Activated naive CD4-positive, alpha-beta T cell treated with anti-CD3 and anti-CD28 coated beads, Interleukin-2, amount 50 U/mL, for 16 hours (primary cell): ENCODE measurements around the gene RFTN1.
A peak's percentile ranks its signal among the peaks of the same experiment; 100 is the strongest.

Experiments used
- DNase-seq: peaks from one replicate; pipeline ENCODE4 v3.0.0-alpha.2; 2020

The RFTN1 gene

DNA sequence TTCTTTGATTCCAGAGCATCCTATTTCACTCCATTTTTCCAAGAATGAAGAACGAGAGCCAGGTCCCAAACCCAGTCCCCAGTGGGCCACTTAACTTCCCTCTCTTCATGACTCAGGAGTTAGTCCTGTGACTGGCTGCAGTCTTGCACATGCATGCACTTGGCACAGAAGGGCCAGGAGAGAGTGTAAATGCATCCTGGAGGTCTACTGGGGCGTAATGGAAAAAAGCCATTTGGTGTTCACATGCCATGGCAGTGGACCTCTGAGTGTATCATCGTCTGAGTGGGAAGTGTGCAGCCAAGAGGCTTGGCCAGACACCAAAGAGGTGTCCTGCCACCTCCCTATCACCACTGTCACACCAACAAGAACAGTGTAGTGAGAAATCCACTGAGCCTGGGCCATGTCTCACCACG is 15.1 kb upstream of the RFTN1 start:
- no peak for DNase-seq

DNA sequence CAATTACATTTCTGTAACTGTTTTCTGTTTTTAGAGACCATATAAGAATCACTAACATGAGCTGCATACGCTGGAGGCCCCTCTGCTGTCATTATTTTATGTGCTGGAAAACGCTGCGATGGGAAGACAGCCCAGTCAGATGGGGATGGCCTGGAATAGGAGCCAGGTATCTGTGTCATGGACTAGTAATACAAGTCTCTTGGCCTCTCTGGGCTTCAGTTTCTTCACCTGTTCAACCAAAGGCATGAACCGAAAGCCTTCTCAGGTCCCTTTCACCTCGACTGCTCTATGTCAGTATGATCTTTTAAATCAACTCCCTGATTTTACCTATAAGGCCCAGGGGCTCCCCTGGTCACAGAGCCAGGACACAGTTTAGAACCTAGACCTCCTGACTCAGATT is 14.6 kb upstream of the RFTN1 start:
- DNase-seq: no peak

DNA sequence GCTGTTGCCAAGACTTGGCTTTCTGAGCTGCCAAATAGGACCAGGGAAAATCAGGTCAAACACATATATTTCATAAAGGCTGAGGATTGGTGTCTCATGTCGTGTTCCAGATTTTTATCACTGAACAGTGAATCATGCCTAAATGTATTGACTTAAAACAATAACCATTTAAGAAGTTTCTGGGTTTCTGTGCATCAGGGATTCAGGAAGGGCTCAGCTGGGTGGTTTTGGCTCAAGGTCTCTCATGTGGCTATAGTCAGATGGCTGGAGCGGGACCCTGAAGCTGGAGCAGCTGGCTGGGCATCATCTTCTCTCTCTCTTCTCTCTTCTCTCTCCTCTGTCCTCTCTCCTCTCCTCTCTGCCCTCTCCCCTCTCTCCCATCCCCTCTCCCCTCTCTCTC is 10.7 kb upstream of the RFTN1 start:
- DNase-seq: no peak

DNA sequence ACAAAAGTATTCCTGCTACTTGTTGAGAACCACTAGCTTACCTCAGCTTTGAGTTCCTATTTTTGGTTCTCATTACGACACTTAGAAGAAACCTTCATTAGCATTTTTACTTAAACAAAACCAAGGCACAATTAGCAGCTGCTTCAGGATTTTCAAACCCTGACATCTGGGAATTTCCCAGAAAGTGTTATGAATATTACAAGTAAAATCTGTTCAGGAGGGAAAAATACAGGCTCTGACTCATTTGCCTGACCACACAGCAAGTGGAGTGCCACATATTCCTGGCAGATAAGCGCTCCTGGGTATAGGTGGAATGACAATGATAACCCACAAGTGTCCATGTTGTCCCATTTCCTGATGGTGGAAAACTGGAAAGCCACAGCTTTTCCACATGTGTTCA is 10.3 kb upstream of the RFTN1 start:
- no peak for DNase-seq

DNA sequence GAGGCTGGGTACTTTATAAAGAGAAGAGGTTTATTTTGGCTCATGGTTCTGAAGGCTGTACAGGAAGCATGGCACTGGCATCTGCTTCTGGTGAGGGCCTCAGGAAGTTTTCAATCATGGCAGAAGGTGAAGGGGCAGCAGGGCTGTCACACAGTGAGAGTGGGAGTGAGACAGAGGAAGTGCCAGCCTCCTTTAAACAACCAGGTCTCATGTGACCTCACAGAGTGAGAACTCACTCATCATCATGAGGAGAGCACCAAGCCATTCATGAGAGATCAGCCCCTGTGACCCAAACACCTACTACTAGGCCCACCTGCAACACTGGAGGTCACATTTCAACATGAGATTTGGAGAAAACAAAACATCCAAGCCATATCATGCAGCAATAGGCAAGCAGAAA is 9.3 kb upstream of the RFTN1 start:
- no peak for DNase-seq

DNA sequence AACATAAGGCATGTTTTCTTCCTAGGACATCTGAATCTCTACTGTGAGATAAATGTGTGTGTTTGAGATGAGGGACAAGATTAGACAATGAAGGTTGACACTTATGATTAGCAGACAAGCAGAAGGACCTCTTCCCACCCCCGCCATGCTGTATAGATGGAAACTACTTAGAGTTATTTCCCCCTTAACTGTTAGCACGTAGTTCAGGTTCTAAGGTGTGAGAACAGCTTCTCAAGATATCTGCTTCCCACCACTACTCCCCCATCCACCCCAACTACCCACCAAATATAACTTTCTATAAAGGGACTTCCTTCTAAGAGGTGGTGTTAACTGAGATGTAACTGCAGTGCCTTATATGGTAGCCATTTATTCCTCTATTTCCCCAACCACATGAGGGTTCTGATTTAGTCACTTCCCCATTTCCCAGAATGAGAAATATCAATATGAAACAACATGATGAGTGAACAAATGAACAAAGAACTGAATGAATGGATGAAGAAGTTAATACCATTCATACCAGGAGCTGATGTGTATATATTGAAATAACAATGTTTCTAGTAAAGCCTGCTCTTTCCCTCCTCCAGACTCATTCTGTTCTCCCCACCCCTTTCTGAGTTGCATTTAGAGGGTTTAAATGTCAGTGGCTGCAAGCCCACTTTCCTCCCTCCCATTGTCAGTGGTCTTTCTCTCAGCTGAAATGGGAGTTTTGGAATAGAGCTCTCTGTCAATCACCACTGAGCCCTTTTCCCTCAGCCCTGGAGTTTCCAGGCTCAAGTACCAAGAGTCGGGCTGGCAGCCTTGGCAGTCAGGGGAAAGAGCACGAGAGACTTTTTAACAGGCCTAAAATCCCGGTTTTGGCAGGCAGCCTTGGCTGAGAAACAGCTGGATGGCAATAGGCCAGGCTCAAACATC is 7.7 kb upstream of the RFTN1 start:
- no peak for DNase-seq

DNA sequence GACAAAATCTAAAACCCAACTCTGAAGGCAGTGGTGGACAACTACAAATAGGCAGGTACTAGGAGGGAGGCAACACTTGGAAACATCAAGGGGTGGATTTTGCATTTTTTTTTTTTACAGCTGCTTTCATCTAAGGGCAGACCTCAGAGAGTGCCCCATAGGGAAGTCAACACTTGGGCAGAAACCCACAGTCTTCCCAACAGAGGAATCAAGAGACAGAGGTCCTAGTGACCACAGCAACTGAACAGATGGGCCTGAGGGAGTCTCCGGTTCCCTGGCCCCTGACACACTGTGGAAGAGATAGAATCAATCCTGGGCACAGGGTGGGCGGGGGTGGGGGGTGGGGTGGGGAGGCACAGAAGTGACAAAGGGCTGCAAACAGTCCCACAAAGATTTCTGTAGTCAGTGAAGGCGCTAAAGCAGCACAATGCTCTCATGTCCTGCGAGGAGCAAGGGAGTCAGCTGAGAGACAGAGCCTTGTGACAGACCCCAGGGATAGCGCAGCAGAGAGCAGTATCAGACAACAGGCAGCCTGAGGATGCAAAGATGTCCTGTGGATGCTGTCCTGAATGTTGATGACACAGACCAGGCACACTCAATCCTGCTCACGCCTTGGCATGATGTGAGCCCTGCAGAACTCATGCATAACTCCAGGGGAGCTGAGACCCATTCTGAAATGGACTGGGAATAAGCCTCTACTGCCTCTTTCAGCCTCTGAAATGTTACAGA is 6.9 kb upstream of the RFTN1 start:
- DNase-seq: no peak

DNA sequence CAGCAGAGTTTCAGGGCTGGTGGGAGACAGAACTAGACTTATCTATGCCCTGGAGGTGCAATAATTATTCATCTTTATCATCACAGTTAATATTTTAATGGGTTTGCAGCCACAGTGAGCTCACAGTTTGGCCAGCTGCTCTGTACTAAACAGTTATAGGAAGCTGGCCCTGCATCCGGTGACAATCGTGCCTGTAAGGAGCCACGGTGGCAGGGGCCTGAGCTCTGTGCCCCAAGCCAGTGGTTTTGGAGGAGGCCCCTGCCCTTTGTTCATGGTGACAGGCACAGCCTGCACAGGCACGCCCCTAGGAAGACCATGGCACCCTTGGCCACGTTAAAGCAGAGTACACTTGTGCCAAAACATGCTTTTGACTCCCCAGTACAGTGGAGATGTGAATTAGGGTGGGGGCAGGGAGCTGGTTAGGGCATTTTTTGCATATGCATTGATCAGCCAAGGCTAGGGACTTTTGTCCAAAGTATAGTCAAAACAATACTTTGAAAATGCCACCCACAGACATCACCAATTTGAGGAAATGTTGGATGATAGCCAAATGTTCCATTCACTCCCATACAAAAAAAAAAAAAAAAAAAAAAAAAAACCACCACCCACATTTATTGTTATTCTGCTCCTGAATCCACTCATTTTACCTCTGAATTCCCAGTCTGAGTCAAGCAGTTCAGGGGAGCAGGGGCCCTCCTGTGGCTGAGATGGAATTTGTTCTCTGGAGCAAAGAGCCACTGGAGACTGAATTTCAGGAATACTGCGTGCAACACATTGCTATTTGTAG is 3.4 kb upstream of the RFTN1 start:
- no peak for DNase-seq

DNA sequence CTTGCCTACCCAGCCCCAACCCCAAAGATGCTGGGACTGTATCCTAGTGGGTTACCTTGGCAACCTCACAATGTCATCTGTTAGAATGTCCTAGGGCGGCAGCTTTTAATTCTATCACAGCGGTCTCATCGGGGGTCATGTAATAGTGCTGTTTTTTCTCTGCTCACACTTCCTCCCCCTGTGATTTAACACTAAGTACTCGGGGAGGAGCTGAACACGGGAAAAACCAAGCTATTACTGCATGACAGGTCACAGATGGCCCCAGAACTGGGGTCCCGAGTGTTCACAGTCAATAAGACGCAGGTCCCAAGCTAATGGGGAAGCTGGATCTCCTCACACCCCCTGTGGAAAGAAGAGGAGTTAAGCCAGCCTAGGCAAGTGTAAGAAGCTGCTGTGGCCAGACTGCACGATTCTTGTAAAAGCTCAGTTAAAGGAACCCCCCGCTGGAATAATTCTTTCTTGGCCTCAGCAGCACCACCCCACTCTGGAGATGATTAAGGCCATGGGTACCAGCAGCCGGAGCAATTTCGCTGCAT is 2.5 kb upstream of the RFTN1 start:
- DNase-seq: no peak

DNA sequence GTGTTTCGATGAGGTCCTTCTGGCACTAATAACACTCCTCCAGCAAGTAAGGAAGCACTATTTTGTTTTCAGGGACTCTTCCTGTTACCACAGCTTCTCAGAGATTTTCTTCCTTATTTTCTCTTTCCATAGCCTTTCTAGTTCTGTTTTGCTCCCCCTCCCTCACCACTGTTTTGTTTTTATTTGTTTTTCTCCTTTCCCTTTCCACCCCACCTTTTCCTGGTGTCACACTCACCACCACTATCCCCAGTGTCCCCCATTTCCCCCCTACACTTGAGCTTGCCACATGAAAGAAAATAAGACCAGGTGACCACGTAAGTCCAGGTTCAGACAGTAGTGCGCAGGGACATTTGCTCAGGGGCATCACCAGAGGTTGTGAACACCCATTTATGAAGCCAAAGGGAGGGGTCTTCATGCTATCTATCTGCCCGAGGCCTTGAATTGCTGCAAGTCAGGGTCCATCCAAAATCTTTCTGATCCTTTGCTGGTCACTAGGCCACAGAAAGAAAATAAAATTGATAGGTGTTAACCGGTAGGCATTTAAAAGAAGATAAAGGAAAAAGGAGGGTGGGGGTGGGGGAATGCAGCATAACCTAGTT is 1.4 kb upstream of the RFTN1 start:
- DNase-seq: no peak

DNA sequence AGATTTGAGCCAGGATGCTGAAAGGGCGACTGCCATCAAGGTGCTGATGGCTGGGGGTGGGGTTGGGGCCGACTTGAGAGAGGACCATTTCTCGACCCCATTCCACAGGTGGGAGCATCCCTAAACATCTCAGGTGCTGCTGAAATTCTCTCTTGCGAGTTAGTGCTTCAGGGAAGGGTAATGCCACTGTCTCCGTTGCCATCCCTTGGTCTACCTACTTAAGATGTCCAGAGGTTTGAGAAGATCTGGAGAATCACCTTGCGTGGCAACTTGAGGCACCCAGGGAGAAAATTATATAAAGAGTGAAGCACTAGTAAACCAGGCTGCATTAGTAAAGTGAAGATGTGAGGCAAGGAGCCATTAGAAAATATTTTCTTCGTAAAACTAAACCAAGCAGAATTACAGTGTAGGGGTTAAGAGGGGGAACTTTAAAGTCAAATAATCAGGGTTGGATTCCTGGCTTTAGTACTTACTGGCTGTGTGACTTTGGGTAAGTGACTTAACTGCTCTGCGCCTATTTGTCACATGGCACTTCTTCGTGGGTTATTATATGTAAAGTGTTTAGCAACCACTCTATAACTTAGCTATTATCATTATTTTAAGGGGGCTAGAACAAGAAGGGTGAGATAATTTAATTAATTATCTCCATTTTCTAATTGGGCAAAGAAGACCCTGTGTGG is 662 bp upstream of the RFTN1 start:
- DNase-seq: no peak

DNA sequence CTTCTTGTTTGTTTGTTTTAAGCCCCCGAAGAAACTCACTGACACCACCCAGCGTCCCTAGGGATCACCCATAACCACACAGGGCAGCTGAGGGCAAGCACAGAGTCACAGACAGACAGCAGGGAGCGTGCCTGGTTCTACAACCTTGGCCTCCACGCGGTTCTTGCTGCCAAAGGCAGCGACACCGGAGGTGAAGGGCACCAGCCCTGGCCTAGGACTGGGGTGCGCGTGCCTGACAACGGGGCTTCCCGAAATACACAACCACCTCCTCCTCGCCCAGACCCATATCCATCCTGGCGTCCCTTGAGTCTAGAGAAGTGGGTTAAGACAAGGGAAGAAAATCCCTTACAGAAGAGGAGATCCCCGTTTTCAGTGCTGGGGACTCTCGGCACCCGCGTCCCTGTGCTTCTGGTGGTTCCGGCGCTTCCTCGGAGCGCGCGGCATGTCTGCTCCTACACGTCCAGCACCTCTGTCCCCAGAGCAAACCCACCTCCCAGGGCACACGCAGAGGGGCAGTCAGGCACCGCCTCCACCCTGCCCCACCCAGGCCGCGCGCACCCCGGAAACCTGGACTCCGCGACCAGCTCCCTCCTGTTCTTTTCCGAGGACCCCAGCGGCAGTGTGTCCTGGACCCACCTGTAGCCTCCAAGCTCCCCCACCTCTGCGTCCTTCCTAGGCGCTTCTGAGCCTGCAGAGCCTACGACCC is 911 bp downstream of the RFTN1 start:
- DNase-seq: peak; percentile 59

DNA sequence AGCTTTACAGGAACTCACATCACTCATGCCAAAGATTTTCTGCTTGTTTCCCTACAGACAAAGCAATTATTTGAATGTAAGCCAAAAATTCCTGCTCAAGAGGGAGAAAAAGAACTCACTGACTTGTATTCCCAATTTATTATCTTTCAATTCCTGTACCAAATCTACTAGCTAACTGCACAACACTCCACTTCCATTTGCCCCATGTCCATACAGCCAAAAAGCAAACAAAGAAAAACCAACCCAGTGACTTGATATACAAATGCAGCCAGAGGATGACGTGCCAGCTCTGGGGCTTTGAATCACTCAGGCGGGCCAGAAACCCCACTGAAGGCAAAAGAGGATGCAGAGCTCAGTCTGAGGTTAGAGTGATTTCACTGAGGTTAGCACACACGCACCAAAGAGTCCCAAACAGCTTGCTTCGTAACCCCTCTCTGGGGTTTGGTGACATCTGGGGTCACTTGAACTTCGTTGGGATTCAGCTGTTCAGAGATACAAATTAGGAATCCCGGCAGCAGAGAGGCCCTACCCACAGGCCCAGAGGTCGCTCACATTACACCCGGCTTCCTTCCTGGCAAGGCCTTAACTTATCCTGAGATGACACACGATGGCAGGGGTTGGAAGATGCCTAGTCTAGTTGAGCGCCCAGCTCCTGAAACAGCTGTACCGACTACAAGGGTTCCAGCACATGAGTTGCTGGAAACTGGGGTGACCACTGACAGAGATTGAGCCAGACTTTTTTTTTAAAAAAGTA is 1.6 kb downstream of the RFTN1 start:
- peak; percentile 76 for DNase-seq

DNA sequence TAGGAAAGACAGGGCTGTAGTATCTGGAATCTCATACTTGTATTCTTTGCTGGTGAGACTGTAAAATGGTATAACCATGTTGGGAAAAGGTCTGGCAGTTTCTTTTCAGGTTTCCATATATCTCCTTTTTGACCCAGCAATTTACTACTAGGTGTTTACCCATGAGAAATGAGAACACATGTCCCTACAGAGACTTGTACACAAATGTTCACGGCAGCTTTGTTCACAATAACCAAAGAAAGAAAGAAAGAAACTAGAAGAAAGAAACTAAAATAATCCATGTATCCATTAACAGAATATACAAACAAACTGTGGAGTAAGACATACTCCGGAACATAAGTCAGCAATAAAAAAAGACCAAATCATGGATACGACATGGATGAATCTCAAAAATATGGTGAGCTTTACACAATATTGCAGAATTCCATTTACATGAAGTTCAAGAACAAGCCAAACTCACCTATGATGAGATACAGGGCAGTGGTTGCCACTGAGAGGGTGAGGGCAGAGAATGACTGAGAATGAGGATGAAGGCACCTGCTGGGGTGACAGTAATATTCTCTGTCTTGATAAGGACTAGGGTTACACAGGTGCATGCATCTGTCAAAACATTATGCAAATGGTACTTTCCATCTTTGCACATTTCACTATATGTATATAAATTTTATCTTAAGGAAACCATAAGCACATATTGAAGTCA is 2.7 kb downstream of the RFTN1 start:
- no peak for DNase-seq

DNA sequence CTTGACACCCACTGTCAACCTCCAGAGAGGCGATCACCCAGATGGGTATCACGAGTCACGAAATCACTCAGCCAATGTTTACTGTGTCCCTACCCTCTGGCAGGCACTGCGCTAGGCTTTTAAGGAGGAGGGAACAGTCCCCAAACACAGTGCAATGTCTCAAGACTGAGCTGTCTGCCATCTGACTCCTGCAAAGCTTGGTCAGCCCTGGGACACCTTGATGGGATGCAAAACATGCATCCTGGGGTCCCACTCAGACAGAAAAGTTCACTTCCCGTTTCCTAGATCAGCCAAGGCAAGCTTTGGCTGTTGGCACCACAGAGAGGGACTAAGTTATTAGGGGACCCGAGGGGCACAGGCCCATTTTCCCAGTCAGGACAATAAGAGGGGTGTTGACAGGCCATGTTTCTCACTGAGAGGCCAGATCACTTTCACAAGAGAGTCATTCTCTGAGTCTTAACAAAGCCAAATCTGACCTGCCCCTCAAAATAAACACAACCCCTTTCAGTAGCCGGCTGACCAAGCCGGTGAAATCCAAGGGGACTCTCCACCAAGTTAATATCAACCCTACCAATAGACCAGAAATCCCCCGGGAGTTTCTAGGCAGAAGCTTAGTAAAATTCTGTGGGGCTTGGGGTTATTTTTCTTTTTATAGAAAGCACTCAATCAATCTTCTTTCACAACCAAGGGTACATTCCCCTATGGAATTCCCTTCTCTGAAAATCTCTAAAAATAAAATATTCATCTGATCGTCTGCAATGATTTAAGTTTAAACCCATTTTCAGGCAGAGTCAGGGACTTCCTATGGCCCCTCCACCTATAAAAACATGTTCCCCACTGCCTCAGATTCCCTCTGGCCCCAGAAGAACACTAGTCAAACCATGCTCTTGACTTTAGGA is 3.5 kb downstream of the RFTN1 start:
- DNase-seq: no peak

DNA sequence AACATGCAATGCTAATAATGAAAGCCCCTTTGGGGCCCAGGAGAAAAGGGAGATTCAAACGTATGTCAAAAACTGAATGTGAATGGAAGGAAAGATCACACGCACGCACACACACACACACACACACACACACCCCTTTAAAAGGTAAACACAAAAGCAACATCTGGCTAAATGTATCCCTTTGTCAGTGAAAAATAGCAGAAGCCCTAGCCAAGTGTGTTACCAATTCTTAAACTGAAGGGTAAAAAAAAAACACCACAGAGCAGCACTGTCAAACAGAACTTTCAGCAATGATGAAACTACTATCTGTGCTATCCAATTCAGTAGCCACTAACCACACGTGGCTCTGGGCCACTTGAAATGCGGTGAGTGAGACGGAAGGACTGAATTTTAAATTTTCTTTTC is 4.9 kb downstream of the RFTN1 start:
- no peak for DNase-seq

DNA sequence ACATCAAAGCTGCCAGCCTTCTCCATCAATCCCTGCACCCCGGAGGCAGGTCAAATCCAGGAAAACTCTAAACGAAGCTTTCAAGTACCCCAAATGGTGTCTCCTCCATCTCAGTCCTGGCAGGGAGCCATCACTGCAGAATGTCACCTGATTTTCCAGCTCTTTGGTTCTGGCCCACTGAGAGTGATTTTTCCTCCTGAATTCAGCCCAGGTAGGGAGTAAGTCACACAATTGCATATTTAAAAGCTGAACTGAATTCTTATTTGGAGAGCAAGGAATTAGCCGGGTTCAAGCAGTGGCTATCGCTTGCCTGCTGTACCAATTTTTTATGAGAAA is 5.3 kb downstream of the RFTN1 start:
- no peak for DNase-seq

DNA sequence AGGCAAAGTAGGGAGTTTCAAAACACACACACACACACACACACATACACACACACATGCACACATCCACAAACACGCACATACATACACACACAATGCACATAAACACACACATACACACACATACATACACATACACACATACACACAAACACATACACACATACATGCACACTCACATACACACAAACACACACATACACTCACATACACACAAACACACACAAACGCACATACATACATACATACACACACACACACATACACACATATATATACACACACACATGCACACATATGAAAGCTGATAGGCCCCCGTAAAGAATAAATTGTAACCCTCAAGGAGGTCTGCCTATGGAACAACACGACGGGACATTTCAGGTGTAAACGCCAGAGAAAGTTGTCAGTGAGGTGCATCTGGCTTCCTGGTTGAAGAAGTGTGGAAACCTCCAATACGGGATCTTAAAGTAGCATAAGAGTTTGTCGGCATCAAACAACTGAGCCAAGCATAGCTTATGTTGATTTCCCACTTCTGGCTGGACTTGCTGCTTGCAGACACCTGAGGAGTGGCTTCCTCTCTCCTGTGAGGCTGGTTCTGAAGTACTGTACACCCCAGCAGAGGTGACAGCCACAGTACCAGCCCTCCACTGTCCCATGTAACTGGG is 5.8 kb downstream of the RFTN1 start:
- DNase-seq: no peak
